Effector CD4-positive, alpha-beta T cell (primary cell): ENCODE data around the gene TTC23. TPM values are rescaled to one million over a fixed set of nuclear protein-coding genes. Genes with fewer than 3 reads are reported as not detected.

Experiments
- DNase-seq: peaks from one replicate; pipeline ENCODE4 v3.0.0-alpha.2; 2020
- total RNA-seq: gene quantifications from one replicate; lab custom pipeline; 2026; lab: John Stamatoyannopoulos, UW

Gene TTC23
- total RNA-seq = not detected

DNA sequence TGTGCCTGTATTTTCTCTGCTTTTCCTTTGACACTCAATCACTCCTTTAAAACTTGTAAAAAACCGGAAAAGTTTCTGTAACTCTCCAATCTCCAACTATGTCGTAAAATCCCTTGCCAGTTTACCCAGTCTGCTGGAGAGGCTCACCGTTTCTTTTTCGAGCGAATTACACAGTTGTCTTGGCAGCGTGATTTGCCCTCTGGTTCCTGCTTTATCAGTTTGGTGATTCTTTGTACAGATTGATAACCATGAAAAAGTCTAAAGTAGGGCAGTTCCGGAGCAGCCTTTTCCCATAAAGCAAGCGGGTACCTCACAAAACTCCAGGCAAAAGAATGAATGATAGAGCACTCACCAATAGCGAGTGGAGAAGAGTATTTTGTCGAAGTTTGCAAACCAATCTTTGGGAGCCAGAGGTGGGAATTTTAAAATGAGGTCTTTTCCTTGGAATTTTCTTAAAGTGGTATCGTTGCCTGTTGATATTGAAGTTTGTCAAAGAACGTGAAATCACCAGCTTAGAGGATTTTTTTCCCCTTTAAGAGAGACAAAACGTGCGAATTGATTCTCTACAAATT is at the start of gene TTC23:
Gene TTC23 (minus strand): TSS at position 312 of the 572 bp plus-strand sequence. CDS start 20,869 bp downstream, outside the sequence.
- no peak for DNase-seq

DNA sequence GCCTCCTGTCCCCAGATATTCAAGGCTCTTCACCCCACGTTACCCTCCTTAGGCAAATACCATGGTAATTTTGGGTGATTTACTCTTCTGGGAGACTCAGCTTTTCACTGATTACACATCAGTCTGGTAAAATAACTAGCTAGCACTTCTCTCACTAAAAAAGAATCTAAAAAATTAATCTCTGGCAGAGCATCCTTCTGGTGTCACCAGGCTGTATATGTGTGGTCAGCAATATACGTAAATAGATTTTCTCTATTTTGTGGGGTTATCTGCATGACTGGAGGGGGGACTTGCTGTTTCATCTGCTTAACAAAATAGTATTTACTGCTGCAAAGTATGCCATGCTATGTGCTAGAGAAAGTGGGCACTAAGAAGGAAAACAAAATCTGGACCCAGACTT is 47.0 kb upstream of the TTC23 start:
- DNase-seq = no peak

- no peak for DNase-seq
Observed at GRCh38 chr15:99295840-99296239, 46.5 kb upstream of the TTC23 start.

DNA sequence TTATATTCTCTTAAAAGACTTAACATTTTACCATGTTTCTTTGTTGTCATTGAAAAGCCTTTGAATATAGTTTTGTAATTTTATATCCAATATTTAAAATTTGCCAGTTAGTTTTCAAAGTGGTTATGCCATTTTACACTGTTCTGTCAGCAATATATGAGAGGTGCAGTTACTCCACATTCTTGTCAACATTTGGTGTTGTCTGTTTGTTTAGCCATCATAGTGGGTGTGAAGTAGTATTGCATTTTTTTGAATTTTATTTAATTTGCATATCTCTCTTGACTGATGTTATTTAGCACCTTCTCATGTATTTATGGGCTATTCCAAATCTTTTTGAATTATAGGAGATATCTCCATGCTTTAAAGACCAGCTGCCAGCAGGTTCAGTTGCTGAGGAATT is 42.3 kb upstream of the TTC23 start:
- no peak for DNase-seq

DNA sequence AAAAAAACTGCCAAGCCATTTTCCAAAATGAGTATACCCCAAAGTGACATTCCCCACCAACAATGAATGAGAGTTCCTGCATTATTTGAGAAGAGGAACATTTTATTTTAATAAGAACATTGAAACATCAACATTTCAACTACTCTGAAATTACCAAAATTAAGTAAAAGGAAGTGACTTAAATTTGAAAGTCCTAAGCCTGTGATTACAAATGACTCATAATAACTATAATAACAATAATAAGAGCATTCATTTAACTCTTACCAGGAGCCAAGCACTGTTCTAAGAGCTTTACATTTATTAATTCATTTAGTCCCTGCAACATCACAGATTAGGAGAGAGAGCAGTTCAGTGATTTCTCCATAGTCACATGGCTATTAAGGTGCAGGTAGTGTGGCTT is 34.3 kb upstream of the TTC23 start:
- no peak for DNase-seq

GRCh38 chr15:99282586-99282985 is 33.2 kb upstream of the TTC23 start:
- DNase-seq = no peak

GRCh38 chr15:99282121-99282520 is 32.7 kb upstream of the TTC23 start:
- no peak for DNase-seq

GRCh38 chr15:99279827-99280226 is 30.4 kb upstream of the TTC23 start:
- no peak for DNase-seq

DNA sequence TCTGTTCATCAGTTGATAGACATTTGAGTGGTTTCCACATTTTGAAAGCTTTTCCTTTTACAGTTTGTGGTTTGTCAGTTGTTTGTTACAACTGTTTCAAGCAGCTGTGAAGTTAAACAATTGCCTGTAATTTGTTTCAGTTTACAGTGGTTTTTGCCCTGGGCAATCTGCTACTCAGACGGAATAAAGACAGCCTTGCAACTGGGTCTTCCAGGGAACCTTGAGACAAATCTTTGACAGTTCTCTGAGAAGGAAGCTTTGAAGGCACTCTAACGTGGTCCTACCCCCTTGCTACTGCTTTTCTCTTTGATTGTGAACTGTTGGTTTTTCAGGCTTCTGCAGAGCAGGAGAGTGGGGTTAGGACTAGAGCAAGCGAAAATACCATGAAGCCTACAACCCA is 29.9 kb upstream of the TTC23 start:
- DNase-seq = no peak

GRCh38 chr15:99275525-99276128 is 26.2 kb upstream of the TTC23 start:
- DNase-seq = no peak

- DNase-seq = no peak
Observed at GRCh38 chr15:99275061-99275460, 25.7 kb upstream of the TTC23 start.

DNA sequence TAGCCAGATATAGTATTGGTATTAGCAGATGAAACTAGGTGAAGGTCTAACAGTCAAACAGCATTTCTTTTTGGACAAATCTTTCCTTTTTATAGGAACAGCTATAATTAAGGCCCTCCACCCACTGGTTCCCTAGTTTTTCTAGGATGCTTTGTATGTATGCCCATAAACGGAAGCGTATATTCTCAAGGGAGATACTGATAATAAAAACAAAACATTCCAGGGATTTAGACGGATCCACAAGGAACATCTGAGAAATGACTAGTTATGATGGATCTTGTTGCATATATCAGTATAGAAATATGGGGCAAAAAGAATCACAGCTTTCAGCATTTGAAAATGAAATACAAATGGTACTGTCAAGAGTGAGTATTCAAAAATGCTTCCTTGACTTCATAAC is 24.4 kb upstream of the TTC23 start:
- DNase-seq = no peak

- DNase-seq = no peak
Observed at GRCh38 chr15:99268431-99268830, 19.1 kb upstream of the TTC23 start.

- DNase-seq = no peak
Observed at GRCh38 chr15:99267957-99268356, 18.6 kb upstream of the TTC23 start.

GRCh38 chr15:99265541-99266070 is 16.2 kb upstream of the TTC23 start:
- DNase-seq = no peak

DNA sequence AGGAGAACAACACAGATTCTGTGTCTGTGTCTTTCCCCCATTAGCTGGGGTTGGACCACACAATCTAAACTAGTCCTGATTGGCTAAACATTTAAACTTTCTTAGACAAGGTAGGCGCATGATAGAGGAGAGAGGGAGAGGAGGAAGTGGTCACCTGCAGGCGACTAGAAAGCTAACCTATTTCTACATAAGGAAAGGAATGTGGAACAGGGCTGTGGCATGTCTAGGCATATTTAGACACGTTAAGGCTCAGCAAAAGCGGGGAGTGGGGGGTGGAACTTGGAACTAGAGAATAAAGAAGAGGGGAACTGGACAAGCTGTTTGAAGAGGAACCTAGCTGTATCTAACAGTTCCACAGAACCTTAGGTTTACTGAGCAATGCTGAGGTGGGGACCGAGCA is 14.7 kb upstream of the TTC23 start:
- DNase-seq = no peak

DNA sequence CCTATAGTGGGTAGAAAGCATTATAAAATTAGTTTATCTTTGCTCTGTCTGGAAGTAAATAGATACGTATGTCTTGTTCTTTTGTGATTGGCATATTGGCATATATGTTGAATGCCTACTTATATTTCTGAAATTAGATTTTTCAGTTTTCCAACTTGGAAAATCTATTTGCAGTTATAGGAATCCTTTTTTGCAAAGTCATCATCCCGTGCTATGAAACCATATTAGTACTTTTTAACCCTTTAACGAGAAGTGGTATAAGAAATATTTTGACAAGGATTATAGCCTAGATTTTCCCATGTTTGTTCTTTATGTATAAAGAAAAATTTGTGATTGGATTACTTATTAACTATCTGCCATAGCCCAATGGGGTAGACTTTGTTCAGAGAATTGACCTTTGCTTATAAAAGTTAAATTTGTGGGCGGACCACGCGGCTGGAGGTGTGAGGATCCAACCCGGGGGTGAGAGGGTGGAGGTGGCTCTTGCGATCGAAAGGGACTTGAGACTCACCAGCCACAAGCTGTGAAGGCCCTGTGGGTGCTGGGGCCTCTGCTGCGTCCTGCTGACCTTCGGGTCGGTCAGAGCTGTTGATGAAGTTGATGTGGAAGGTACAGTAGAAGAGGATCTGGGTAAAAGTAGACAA is 7.8 kb upstream of the TTC23 start:
- no peak for DNase-seq

DNA sequence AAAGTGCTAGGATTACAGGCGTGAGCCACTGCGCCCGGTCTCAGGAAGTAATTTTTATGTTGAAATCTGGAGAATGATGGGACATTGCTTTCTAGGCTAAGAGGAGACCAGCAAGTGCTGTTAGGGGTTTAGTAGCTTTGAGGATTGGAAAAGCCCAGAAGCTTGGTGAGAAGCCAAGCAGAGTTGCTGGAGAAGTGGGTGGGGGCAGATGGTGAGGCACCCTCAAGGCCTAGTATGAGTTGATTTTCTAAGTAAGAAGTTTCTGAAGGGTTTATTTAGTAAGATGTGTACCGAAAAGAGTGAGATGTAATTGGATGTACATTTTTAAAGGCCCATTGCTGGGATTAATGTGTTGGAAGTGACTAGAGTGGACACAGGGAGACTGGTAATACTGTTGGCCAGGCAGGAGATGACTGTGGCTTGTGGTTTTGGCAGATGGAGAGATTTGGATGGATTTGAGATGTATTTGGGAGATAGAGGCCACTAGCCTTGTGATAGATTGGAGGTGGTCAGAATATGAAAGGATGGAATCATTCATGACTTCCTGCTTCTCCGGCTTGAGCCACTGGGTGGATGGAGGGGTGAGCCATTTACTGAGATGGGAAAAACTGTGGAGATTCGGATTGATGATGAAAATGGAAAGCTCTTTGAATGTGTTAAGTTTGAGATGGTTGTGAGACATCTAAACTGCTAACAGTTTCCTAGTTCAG is 4.2 kb upstream of the TTC23 start:
- no peak for DNase-seq

GRCh38 chr15:99252326-99252725 is 2.9 kb upstream of the TTC23 start:
- DNase-seq = no peak

- peak; percentile 85 for DNase-seq
Observed at GRCh38 chr15:99250857-99251841, 1.8 kb upstream of the TTC23 start, which contains the start of gene LRRC28. Gene LRRC28 (plus strand): TSS chr15:99251481. CDS start chr15:99255958, 4,477 bp downstream.

DNA sequence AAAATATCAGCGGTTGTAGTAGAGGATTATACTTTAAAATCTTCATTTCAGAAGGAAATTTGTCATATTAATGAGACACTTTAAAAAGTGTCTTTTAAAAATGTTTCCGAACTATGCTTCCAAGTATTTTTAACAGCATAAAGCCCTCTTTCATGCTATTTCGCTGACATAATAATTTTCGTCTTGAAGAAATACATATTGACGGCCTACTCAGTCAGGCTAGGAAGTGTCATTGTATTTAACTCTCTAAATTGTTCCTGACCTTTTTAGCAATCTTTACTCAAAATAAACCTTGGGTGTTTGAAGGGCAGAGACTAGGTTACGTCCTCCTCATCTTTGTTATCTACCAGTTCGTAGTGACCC is 1.1 kb upstream of the TTC23 start:
- no peak for DNase-seq

DNA sequence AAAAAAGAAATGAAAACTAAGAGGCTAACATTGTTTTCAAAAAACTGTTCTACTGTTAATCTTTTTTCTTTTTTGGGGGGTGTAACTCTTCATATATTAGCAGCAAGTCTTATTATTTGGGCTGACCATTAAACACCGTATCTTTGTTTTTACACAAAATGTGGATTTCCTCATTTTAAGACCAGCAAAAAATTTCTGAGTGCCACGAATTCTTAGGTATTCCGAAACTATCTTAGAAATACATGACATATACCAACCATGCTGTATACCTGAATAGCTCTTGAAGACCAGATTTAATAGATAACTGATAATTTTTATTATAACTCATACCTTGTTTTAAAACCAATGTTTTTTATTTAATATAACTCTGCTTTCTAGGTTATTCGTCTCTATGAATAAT is 620 bp upstream of the TTC23 start:
- no peak for DNase-seq
